ENCODE measurements around the gene CAB39L.
"Not testable (repeated sequence)": the region's sequence is repeated elsewhere in the genome, so short reads cannot be mapped to it uniquely, and the experiment has no call there.

Gene CAB39L

DNA sequence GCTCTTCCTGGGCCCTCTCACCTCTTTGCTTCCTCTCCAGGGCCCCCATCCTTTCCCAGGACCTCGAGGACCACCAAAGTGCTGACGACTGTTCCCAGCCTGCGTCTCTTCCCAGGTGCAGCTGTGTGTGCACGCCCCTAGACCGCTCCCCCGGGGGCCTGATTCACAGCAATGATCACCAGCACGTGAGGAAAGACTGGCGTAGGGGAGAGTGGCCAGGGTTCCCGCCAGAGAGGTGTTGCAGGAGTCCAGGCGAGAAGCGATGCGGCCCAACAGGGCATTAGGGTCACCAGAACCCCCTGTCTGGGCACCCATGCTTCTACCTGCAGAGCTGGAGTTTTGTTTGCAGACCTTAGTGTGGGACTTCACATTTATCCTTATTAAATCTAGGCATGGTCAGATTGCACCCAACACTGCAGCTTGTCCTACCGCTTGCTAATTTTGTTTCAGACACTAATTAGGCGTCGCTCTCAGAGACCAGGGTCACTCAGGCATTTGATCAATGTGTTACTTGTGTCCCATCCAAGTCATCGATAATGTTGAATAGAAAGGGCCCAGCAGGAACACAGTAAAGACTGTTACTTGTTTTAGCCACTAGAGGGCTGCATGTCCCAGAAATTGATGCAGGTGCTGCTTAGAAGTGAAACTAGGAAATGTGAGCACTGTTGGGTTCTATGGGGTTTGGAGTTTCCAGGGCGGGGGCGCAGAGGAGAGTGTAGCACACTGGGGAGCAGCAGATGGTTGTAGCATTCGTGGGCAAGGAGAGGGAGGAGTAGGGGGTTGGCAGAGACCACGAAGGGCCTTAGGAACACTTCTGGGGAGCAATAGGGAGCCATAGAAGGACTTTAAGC lies 142.9 kb downstream of the CAB39L start:
- Histone ChIP-seq H3K9me3 (ENCODE audit: control insufficient read depth in 5 of 5, low read length in 5 of 5) (no peaks in the 10 kb centered on the region), H3K27me3 (ENCODE audit: control insufficient read depth in 5 of 5, insufficient read depth in 4 of 5, low read length in 5 of 5) (no peaks in the 10 kb centered on the region), H3K9ac (ENCODE audit: low read length in 5 of 5) (no peak overlapping the region), H3K4me1 (ENCODE audit: control insufficient read depth in 5 of 5, insufficient read depth in 5 of 5, low read length in 5 of 5) (peaks cover 6 to 52% (median 43%) of the 10 kb centered on the region in 5 donors), H3K27ac (ENCODE audit: low read depth, low read length) (peak overlapping the region; percentile 10), H3K36me3 (ENCODE audit: control insufficient read depth in 5 of 5, insufficient read depth in 5 of 5, low read length in 5 of 5) (peaks cover 0 to 2% (median 0%) of the 10 kb centered on the region in 5 donors), H3K4me3 (ENCODE audit: low read depth in 1 of 5, low read length in 5 of 5) (peak overlapping the region; percentile 46 to 66 (median 59))

DNA sequence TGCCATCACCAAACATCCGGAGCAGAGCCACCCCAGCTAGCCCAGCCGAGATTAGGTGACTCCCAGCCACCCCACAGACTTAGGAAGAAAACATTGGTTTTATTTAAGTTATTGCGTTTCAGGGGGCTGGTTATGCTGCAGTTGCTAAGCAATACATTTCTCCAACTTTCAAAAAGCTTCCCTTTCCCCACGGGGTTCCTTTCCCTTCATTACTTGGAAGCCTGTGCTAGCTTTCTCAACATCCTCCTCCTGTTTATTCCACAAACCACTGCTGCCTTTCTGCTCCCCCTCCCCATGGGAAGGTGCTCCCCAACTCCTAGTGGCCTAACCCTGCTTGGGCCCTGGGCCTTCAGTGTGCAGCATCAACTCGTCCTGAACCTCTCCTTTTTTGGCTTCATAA lies 143.6 kb downstream of the CAB39L start:
- Histone ChIP-seq H3K4me1 (ENCODE audit: control insufficient read depth in 5 of 5, insufficient read depth in 5 of 5, low read length in 5 of 5) (peaks cover 6 to 45% (median 36%) of the 10 kb centered on the region in 5 donors), H3K27ac (ENCODE audit: low read depth, low read length) (peak overlapping the region; percentile 10), H3K36me3 (ENCODE audit: control insufficient read depth in 5 of 5, insufficient read depth in 5 of 5, low read length in 5 of 5) (peaks cover 0 to 2% (median 0%) of the 10 kb centered on the region in 5 donors), H3K9me3 (ENCODE audit: control insufficient read depth in 5 of 5, low read length in 5 of 5) (no peaks in the 10 kb centered on the region), H3K9ac (ENCODE audit: low read length in 5 of 5) (no peak overlapping the region), H3K4me3 (ENCODE audit: low read depth in 1 of 5, low read length in 5 of 5) (no peak overlapping the region), H3K27me3 (ENCODE audit: control insufficient read depth in 5 of 5, insufficient read depth in 4 of 5, low read length in 5 of 5) (no peaks in the 10 kb centered on the region)

DNA sequence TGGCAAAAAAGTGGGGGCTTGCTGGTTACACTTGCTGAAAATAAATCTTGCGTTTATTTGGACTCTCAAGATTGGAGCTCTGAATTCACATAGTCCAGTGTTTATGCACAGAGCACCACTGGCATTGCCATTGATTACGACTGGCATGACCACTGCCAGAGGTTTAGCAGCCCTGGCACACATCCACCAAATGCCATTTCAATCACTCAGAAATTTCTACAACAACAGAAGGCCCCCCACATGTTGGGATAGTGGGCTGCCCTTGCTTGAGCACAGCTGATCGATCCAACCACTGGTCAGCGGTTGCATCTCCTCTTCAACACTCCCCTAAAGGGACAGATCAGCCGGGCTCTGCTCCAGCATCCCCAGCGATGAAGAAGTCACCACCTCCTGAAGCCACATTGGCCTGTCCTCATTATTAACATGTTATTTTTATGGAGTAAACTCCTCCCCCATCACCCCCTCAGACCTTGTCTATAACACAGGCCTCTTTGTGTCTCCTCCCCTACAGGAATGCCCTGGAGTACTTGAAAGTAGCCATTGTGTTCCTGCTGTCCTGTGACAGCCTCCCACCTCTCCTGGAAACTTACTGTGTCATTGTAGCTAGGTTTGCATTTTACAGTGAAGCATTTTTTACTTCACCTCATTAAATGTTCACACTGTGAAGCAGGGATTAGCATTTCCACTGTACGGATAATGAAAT lies 144.8 kb downstream of the CAB39L start:
- H3K4me1 ChIP-seq (ENCODE audit: control insufficient read depth in 5 of 5, insufficient read depth in 5 of 5, low read length in 5 of 5) = peaks cover 6 to 33% (median 27%) of the 10 kb centered on the region in 5 donors
- H3K9me3 ChIP-seq (ENCODE audit: control insufficient read depth in 5 of 5, low read length in 5 of 5) = no peaks in the 10 kb centered on the region
- H3K27me3 ChIP-seq (ENCODE audit: control insufficient read depth in 5 of 5, insufficient read depth in 4 of 5, low read length in 5 of 5) = no peaks in the 10 kb centered on the region
- H3K4me3 ChIP-seq (ENCODE audit: low read depth in 1 of 5, low read length in 5 of 5) = no peak overlapping the region
- no peak overlapping the region for H3K9ac ChIP-seq (ENCODE audit: low read length in 5 of 5)
- H3K36me3 ChIP-seq (ENCODE audit: control insufficient read depth in 5 of 5, insufficient read depth in 5 of 5, low read length in 5 of 5) = peaks cover 0 to 2% (median 0%) of the 10 kb centered on the region in 5 donors
- H3K27ac ChIP-seq (ENCODE audit: low read depth, low read length) = no peak overlapping the region

DNA sequence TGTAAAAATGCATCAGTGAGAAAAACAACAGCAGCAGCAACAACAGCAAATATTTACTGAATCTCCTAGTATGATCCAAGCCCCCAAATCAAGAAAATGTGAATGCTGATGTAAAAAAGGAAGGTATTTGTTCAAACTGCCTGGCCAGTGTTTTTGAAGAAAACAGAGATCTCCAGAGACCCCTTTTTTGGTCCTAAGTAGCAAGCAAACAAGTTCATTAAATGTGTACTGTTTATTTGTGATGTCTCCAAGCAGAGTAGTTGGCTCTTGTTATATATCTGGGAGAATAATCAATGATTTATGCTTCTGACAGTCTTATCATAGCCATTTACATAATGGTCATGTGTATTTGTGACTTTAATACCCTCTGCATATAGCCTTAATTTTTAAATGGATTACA lies 145.4 kb downstream of the CAB39L start:
- no peak overlapping the region for H3K4me3 ChIP-seq (ENCODE audit: low read depth in 1 of 5, low read length in 5 of 5)
- H3K9ac ChIP-seq (ENCODE audit: low read length in 5 of 5) = no peak overlapping the region
- no peaks in the 10 kb centered on the region for H3K9me3 ChIP-seq (ENCODE audit: control insufficient read depth in 5 of 5, low read length in 5 of 5)
- H3K27ac ChIP-seq (ENCODE audit: low read depth, low read length) = no peak overlapping the region
- H3K36me3 ChIP-seq (ENCODE audit: control insufficient read depth in 5 of 5, insufficient read depth in 5 of 5, low read length in 5 of 5) = peaks cover 0 to 2% (median 0%) of the 10 kb centered on the region in 5 donors
- H3K4me1 ChIP-seq (ENCODE audit: control insufficient read depth in 5 of 5, insufficient read depth in 5 of 5, low read length in 5 of 5) = peaks cover 6 to 27% (median 21%) of the 10 kb centered on the region in 5 donors
- no peaks in the 10 kb centered on the region for H3K27me3 ChIP-seq (ENCODE audit: control insufficient read depth in 5 of 5, insufficient read depth in 4 of 5, low read length in 5 of 5)

DNA sequence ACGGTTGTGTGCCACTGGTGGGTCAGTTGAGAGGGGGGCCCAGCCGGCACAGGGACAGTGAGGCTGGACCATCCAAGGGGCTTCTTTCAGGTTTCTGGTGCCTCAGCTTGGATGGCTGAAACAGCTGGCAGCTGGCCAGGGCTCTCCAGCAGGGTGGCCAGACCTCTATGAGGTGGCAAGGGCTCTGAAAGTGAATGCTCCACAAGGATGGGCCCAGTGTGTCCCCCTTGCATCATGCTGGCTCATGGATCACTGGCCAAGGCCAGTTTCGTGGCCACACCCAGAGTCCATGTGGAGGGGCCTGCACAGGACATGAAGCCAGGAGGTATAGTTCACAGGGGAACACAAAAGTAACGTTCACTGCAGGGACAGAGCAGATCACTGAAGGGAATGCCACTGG lies 146.5 kb downstream of the CAB39L start:
- Histone ChIP-seq H3K36me3 (ENCODE audit: control insufficient read depth in 5 of 5, insufficient read depth in 5 of 5, low read length in 5 of 5) (peaks cover 0 to 4% (median 0%) of the 10 kb centered on the region in 5 donors), H3K27ac (ENCODE audit: low read depth, low read length) (no peak overlapping the region), H3K4me1 (ENCODE audit: control insufficient read depth in 5 of 5, insufficient read depth in 5 of 5, low read length in 5 of 5) (peaks cover 8 to 28% (median 21%) of the 10 kb centered on the region in 5 donors)

DNA sequence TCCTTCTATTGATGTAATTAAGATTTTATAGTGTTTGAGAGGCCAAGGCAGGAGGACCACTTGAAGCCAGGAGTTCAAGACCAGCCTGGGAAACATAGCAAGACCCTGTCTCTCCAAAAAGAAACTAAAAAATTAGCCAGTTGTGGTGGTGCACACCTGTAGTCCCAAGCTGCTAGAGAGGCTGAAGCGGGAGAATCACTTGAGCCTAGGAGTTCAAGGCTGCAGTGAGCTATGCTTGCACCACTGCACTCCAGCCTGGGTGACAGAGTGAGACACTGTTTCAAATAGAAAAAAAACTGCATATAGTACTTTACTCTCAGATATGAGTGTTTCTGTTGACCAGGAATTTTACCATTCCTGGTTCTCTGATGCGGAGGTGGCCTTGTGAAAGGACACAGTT lies 147.2 kb downstream of the CAB39L start:
- Histone ChIP-seq H3K27me3 (ENCODE audit: control insufficient read depth in 5 of 5, insufficient read depth in 4 of 5, low read length in 5 of 5) (no peaks in the 10 kb centered on the region), H3K27ac (ENCODE audit: low read depth, low read length) (no peak overlapping the region), H3K4me1 (ENCODE audit: control insufficient read depth in 5 of 5, insufficient read depth in 5 of 5, low read length in 5 of 5) (peaks cover 8 to 28% (median 20%) of the 10 kb centered on the region in 5 donors), H3K4me3 (ENCODE audit: low read depth in 1 of 5, low read length in 5 of 5) (no peak overlapping the region), H3K9me3 (ENCODE audit: control insufficient read depth in 5 of 5, low read length in 5 of 5) (no peaks in the 10 kb centered on the region), H3K36me3 (ENCODE audit: control insufficient read depth in 5 of 5, insufficient read depth in 5 of 5, low read length in 5 of 5) (peaks cover 0 to 4% (median 0%) of the 10 kb centered on the region in 5 donors), H3K9ac (ENCODE audit: low read length in 5 of 5) (no peak overlapping the region)

More for the DNA sequence above, 146.5 kb downstream of the CAB39L start:
- H3K27me3 ChIP-seq (ENCODE audit: control insufficient read depth in 5 of 5, insufficient read depth in 4 of 5, low read length in 5 of 5) = no peaks in the 10 kb centered on the region
- H3K9me3 ChIP-seq (ENCODE audit: control insufficient read depth in 5 of 5, low read length in 5 of 5) = no peaks in the 10 kb centered on the region
- no peak overlapping the region for H3K9ac ChIP-seq (ENCODE audit: low read length in 5 of 5)
- no peak overlapping the region for H3K4me3 ChIP-seq (ENCODE audit: low read depth in 1 of 5, low read length in 5 of 5)

DNA sequence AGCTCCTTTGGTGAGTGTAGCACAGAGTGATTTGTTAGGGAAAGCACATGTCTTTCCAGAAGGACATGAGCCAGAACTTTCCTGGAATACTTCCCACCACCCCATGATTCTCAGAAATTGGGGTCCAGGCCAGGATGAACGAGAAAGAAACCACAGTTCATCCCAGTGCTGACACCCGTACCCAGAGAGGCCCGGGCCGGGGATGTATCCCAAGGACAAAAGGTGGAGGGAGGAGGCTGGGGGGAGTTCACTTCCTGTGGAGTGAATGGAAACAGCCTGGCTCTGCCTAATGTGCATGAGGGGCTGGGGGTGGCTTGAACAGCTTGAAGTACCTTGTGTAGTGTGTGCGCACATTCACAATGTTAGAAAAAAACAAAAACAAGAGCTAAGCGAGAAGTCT lies 148.6 kb downstream of the CAB39L start:
- Histone ChIP-seq H3K4me3 (ENCODE audit: low read depth in 1 of 5, low read length in 5 of 5) (no peak overlapping the region), H3K9ac (ENCODE audit: low read length in 5 of 5) (no peak overlapping the region), H3K4me1 (ENCODE audit: control insufficient read depth in 5 of 5, insufficient read depth in 5 of 5, low read length in 5 of 5) (peaks cover 3 to 14% (median 8%) of the 10 kb centered on the region in 5 donors), H3K27ac (ENCODE audit: low read depth, low read length) (no peak overlapping the region), H3K36me3 (ENCODE audit: control insufficient read depth in 5 of 5, insufficient read depth in 5 of 5, low read length in 5 of 5) (peaks cover 0 to 4% (median 0%) of the 10 kb centered on the region in 5 donors), H3K9me3 (ENCODE audit: control insufficient read depth in 5 of 5, low read length in 5 of 5) (no peaks in the 10 kb centered on the region), H3K27me3 (ENCODE audit: control insufficient read depth in 5 of 5, insufficient read depth in 4 of 5, low read length in 5 of 5) (no peaks in the 10 kb centered on the region)

DNA sequence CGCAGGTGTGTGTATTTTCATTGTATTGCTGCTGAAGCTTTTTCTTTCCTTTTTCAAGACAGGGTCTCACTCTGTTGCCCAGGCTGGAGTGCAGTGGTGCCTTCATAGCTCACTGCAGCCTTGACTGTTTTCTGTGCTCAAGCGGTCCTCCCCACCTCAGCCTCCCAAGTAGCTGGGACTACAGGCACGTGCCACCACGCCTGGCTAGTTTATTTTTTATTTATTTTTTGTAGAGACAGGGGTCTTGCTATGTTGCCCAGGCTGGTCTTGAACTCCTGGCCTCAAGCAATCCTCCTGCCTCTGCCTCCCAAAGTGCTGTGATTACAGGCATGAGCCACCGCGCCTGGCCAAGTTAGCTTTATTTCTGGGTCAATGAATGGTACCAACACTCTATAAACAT lies 149.1 kb downstream of the CAB39L start:
- not testable (repeated sequence) for H3K36me3 ChIP-seq (ENCODE audit: control insufficient read depth in 5 of 5, insufficient read depth in 5 of 5, low read length in 5 of 5); H3K9ac ChIP-seq (ENCODE audit: low read length in 5 of 5); H3K9me3 ChIP-seq (ENCODE audit: control insufficient read depth in 5 of 5, low read length in 5 of 5); H3K27me3 ChIP-seq (ENCODE audit: control insufficient read depth in 5 of 5, insufficient read depth in 4 of 5, low read length in 5 of 5); H3K4me3 ChIP-seq (ENCODE audit: low read depth in 1 of 5, low read length in 5 of 5); H3K27ac ChIP-seq (ENCODE audit: low read depth, low read length)
- peaks cover 3 to 12% (median 5%) of the 10 kb centered on the region in 5 donors for H3K4me1 ChIP-seq (ENCODE audit: control insufficient read depth in 5 of 5, insufficient read depth in 5 of 5, low read length in 5 of 5)

DNA sequence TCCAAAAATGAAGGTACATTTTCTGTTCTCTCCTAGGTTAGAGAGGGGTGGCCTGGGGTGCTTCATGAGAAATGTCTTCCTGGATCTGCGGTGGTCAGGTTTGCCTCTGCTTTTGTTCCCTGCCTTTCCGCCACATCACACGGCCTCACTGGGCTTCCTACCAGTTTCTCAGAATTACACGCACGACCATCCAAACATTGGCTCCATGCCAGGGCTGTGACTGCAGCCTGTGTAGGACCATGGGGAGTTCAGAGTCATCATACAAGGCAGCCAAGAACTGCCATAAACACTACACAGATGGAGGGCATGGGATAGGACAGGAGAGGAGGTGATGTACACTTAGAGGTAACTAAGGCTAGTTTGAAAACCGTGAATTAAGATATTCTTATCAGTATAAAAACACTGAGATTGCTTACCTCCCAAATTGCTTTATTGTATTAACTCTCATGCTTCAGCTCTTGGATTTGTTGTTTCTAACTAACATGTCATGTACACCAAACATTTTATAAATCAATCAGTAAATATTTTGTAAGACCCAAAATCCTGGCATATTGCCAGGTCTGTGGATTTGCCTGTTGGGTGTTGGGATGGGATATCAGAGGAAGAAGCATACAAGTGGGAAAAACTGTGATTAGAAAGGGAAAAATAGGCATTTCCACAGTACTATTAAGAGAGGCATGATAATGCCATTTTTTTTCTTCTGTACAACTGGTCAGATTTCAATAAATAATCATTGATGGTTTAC lies 150.9 kb downstream of the CAB39L start:
- Histone ChIP-seq H3K9ac (ENCODE audit: low read length in 5 of 5) (no peak overlapping the region), H3K4me1 (ENCODE audit: control insufficient read depth in 5 of 5, insufficient read depth in 5 of 5, low read length in 5 of 5) (peaks cover 1 to 8% (median 5%) of the 10 kb centered on the region in 5 donors), H3K36me3 (ENCODE audit: control insufficient read depth in 5 of 5, insufficient read depth in 5 of 5, low read length in 5 of 5) (peaks cover 0 to 7% (median under 1%) of the 10 kb centered on the region in 5 donors), H3K27ac (ENCODE audit: low read depth, low read length) (no peak overlapping the region), H3K4me3 (ENCODE audit: low read depth in 1 of 5, low read length in 5 of 5) (no peak overlapping the region), H3K27me3 (ENCODE audit: control insufficient read depth in 5 of 5, insufficient read depth in 4 of 5, low read length in 5 of 5) (no peaks in the 10 kb centered on the region), H3K9me3 (ENCODE audit: control insufficient read depth in 5 of 5, low read length in 5 of 5) (no peaks in the 10 kb centered on the region)
